ENCODE data around the gene ACTR2.
"Not testable (repeated sequence)": the region's sequence is repeated elsewhere in the genome, so short reads cannot be mapped to it uniquely, and the experiment has no call there.

ACTR2 gene

GRCh38 chr2:65231121-65231520 is 3.5 kb downstream of the ACTR2 start:
- DNase-seq = no peak

GRCh38 chr2:65231892-65232477 is 4.4 kb downstream of the ACTR2 start:
- no peak for DNase-seq

GRCh38 chr2:65232636-65233035 is 5.0 kb downstream of the ACTR2 start:
- no peak for DNase-seq

- no peak for DNase-seq
Measured at GRCh38 chr2:65240657-65241056, 13.0 kb downstream of the ACTR2 start.

- DNase-seq = not testable (repeated sequence)
Measured at GRCh38 chr2:65244452-65244851, 16.8 kb downstream of the ACTR2 start.

- DNase-seq = no peak
Measured at GRCh38 chr2:65252640-65253039, 25.0 kb downstream of the ACTR2 start.

GRCh38 chr2:65255356-65255755 is 27.7 kb downstream of the ACTR2 start:
- DNase-seq = no peak

GRCh38 chr2:65256054-65256453 is 28.4 kb downstream of the ACTR2 start:
- DNase-seq = no peak

GRCh38 chr2:65257866-65258265 is 30.2 kb downstream of the ACTR2 start:
- not testable (repeated sequence) for DNase-seq

GRCh38 chr2:65261676-65262075 is 34.0 kb downstream of the ACTR2 start:
- no peak for DNase-seq

- DNase-seq = no peak
Measured at GRCh38 chr2:65263262-65263661, 35.6 kb downstream of the ACTR2 start.

GRCh38 chr2:65263986-65264385 is 36.4 kb downstream of the ACTR2 start:
- no peak for DNase-seq

- DNase-seq = peak; percentile 25
Measured at GRCh38 chr2:65264821-65265670, 37.4 kb downstream of the ACTR2 start.

- no peak for DNase-seq
Measured at GRCh38 chr2:65265671-65266045, 38.0 kb downstream of the ACTR2 start.

GRCh38 chr2:65267008-65267407 is 39.4 kb downstream of the ACTR2 start:
- DNase-seq = no peak

GRCh38 chr2:65268957-65269356 is 41.3 kb downstream of the ACTR2 start:
- no peak for DNase-seq

GRCh38 chr2:65273344-65273743 is 45.7 kb downstream of the ACTR2 start:
- DNase-seq = no peak

GRCh38 chr2:65275141-65275915 is 47.7 kb downstream of the ACTR2 start:
- no peak for DNase-seq

- DNase-seq = no peak
Measured at GRCh38 chr2:65276609-65277008, 49.0 kb downstream of the ACTR2 start.

GRCh38 chr2:65277118-65277517 is 49.5 kb downstream of the ACTR2 start:
- DNase-seq = no peak

- DNase-seq = no peak
Measured at GRCh38 chr2:65277791-65278483, 50.3 kb downstream of the ACTR2 start.

- DNase-seq = no peak
Measured at GRCh38 chr2:65278531-65278981, 50.9 kb downstream of the ACTR2 start.

- DNase-seq = no peak
Measured at GRCh38 chr2:65279756-65280155, 52.1 kb downstream of the ACTR2 start.

All from SHP77 treated with DMSO at 0.1 percent for 48 hours (cell line).